Left ventricle myocardium inferior (tissue), 1 donor: Measurements from ENCODE around the gene UBTD1. TPM values are rescaled to one million over a fixed set of nuclear protein-coding genes. Genes with fewer than 3 reads are reported as not detected.

Experiments used
- DNase-seq: peaks from one replicate; pipeline ENCODE4 v3.0.0-alpha.2; 2020
- H3K27ac ChIP-seq: fragments of 200-600 bp; replicated peaks from 2 replicates; pipeline ENCODE4 v1.8.0; 2021
- H3K27me3 ChIP-seq: fragments of 200-600 bp; 2 replicates; pipeline ENCODE4 v1.8.0; 2021; ENCODE audit warnings: low read depth
- H3K36me3 ChIP-seq: fragments of 200-600 bp; 2 replicates; pipeline ENCODE4 v1.8.0; 2021
- H3K4me1 ChIP-seq: fragments of 200-600 bp; 2 replicates; pipeline ENCODE4 v1.8.0; 2021
- H3K4me3 ChIP-seq: fragments of 200-600 bp; 2 replicates; pipeline ENCODE4 v1.8.0; 2021; ENCODE audit warnings: mild to moderate bottlenecking, moderate library complexity
- H3K9me3 ChIP-seq: fragments of 200-600 bp; replicated peaks from 2 replicates; pipeline ENCODE4 v1.8.0; 2021
- intact Hi-C: fragments of 100-400 bp; cut with micrococcal nuclease; formaldehyde crosslinking; loops from one replicate; pipeline ENCODE4 v1.11.0; 2022
- total RNA-seq: library from RNA; stranded (reverse); fragmentation: NEBNext Ultra II Directional; extraction: Animal tissue kit (Norgen Biotek cat#: 25700); gene quantifications from one replicate; pipeline ENCODE4 v1.2.1, GENCODE V29; 2021
- TF ChIP-seq, protein P1 (sequence below): fragments of 200-600 bp; IDR thresholded peaks from 2 replicates; pipeline ENCODE4 v1.8.0; 2021; ENCODE audit warnings: antibody characterized with exemption, mild to moderate bottlenecking, borderline replicate concordance
- donor health status: DM: no; HTN: yes; CAD: no; lungs with severe emphysema.

UBTD1 gene
- total RNA-seq, 1 donor from 2014 or later = 17.1 TPM

DNA sequence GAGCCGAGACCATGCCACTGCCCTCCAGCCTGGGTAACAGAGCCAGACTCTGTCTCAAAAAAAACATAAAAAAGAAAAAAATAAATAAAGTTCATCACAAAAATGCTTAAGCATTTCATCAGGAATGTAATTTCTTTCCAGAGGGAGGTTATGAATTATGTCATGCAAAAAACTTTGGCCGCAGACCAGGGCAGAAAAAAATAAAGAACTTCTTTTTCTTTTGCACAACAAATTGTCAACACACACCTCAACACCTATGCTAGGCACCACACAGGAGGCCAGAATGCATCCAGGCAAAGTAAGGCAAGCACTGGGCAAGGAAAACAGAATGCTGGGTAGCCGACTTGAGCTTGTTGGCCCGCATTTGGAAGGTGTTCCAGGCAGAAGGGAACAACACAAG, 94.7 kb downstream of the UBTD1 start:
- H3K9me3 ChIP-seq = no peaks in the 10 kb centered on the region
- no peak for DNase-seq
- H3K27me3 ChIP-seq = no peaks in the 10 kb centered on the region
- H3K36me3 ChIP-seq = no peaks in the 10 kb centered on the region
- peaks cover 44% of the 10 kb centered on the region for H3K4me1 ChIP-seq
- TF ChIP-seq, protein P1, sequence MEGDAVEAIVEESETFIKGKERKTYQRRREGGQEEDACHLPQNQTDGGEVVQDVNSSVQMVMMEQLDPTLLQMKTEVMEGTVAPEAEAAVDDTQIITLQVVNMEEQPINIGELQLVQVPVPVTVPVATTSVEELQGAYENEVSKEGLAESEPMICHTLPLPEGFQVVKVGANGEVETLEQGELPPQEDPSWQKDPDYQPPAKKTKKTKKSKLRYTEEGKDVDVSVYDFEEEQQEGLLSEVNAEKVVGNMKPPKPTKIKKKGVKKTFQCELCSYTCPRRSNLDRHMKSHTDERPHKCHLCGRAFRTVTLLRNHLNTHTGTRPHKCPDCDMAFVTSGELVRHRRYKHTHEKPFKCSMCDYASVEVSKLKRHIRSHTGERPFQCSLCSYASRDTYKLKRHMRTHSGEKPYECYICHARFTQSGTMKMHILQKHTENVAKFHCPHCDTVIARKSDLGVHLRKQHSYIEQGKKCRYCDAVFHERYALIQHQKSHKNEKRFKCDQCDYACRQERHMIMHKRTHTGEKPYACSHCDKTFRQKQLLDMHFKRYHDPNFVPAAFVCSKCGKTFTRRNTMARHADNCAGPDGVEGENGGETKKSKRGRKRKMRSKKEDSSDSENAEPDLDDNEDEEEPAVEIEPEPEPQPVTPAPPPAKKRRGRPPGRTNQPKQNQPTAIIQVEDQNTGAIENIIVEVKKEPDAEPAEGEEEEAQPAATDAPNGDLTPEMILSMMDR = no peak
- peak overlapping the region; percentile 93 for H3K27ac ChIP-seq
- no peak overlapping the region for H3K4me3 ChIP-seq
- intact Hi-C loops = no loop called here

DNA sequence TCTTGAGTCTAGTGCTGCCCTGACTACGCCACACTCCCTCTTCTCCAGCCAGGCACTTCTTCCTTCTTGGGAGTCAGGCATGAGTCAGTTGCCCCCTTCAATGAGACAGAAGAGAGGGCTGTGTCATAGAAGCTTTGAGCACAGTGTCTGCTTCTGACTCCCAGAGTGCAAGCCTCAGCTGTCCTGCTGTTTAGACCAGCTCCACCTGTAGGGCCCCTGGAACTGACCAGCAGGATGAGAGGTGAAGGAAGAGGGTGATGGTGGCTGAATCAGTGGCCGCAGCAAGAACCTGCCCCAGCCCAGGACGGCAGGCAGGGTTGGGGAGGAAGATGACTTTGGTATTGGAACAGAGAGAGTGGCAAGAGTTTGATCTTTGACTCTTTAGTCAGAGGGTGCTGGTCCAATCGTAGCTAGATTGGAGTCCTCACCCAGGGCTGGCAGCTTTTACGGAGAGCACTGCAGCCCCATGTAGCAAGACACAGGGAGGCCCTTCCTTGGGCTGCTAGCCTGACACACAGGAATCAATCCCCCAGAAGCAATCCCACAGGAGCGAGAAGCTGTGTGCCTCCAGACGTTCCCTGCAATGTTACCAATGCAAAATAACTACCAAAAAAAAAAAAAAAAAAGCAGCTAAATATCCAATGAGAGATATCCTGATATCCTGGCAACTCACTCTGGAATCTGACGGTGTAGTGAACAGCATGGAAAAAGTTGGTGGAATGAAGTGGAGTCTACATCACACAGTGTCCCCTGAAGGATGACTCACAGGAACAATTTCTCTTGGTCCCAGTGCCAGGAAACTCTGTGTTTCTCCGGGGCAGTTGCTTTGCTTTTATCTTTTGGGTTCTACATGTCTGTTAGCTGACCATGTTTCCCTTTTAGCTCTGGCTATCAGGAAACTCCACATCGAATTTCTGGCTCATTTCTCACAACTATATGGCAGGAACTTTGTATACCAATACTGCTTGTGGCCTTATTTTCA, 97.7 kb downstream of the UBTD1 start:
- peak overlapping the region; percentile 93 for H3K27ac ChIP-seq
- TF ChIP-seq, protein P1 = no peak
- no peaks in the 10 kb centered on the region for H3K36me3 ChIP-seq
- H3K4me3 ChIP-seq = peak overlapping the region; percentile 4
- no peaks in the 10 kb centered on the region for H3K9me3 ChIP-seq
- DNase-seq = no peak
- peaks cover 57% of the 10 kb centered on the region for H3K4me1 ChIP-seq
- H3K27me3 ChIP-seq = no peaks in the 10 kb centered on the region
- intact Hi-C loops = no loop called here

DNA sequence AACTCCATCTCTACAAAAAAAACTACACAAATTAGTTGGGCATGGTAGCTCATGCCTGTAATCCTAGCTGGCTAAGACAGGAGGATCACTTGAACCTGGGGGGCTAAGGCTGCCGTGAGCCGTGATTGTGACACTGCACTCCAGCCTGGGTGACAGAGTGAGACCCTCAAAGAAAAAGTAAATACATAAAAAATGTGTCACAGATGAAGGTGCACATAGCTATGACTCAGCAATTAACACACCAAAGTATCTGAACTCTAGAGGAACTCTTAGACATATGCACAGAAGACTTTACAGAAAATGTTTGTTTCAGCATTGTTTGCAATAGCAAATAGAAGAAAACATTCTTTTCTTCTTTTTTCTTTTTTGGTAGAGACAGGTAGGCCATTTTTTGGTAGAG, 99.1 kb downstream of the UBTD1 start:
- TF ChIP-seq, protein P1 = no peak
- peak overlapping the region; percentile 93 for H3K27ac ChIP-seq
- intact Hi-C loops = no loop called here
- H3K9me3 ChIP-seq = no peaks in the 10 kb centered on the region
- peaks cover 66% of the 10 kb centered on the region for H3K4me1 ChIP-seq
- DNase-seq = no peak
- no peaks in the 10 kb centered on the region for H3K27me3 ChIP-seq
- no peak overlapping the region for H3K4me3 ChIP-seq
- no peaks in the 10 kb centered on the region for H3K36me3 ChIP-seq

DNA sequence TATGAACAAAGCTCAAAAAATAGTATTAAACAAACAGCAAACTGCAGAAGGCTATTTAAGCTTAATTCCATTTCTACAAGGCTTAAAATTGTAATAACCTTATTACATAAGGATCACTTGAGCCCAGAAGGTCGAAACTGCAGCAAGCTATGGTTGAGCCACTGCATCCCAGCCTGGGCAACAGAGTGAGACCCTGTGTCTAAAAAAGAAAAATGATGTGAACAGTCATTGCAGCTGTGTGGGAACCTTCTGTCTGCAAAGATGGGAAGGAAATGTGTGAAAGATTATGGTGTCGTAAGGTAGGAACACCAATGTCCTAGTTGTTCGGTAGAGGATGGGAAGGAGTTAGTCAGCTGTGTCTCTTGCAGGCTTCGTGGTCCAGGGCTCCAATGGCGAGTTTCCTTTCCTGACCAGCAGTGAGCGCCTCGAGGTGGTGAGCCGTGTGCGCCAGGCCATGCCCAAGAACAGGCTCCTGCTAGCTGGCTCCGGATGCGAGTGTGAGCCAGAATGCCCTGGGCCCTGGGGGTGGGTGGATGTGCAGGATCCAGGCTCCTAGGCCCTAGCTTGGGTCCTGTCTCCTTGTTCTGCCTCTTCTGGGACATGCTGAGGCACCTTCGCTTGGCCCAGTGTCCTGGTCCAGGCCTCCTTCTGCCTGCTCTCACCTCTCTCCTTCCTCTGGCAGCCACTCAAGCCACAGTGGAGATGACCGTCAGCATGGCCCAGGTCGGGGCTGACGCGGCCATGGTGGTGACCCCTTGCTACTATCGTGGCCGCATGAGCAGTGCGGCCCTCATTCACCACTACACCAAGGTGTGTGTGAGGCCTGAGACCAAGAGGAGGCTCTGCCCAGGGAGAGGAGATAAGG, 99.9 kb downstream of the UBTD1 start:
- no peak for DNase-seq
- Histone ChIP-seq H3K36me3 (no peaks in the 10 kb centered on the region), H3K27me3 (no peaks in the 10 kb centered on the region), H3K27ac (peak overlapping the region; percentile 93), H3K4me1 (peaks cover 58% of the 10 kb centered on the region), H3K9me3 (no peaks in the 10 kb centered on the region), H3K4me3 (no peak overlapping the region)
- TF ChIP-seq, protein P1 = no peak
- intact Hi-C loops = no loop called here

DNA sequence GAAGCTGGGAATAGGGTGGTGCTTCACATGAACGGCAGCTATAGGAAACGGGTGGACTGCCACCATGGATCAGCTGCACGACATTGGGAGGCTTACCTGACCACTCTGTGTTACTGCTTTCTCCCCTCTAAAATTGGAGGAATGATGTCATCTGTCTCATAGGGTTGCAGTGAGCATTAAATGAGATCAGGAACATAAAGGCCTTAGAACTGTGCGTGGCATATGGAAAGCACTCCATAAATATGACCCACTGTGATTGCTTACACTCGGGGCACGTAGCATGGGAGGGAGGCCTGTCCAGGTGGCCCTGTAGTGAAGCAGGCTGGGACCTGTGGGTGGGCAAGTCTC, 100.5 kb downstream of the UBTD1 start:
- H3K27ac ChIP-seq = peak overlapping the region; percentile 93
- H3K4me1 ChIP-seq = peaks cover 53% of the 10 kb centered on the region
- intact Hi-C loops = no loop called here

More for the DNA sequence above, 100.5 kb downstream of the UBTD1 start:
- Histone ChIP-seq H3K9me3 (no peaks in the 10 kb centered on the region), H3K27me3 (no peaks in the 10 kb centered on the region), H3K4me3 (no peak overlapping the region), H3K36me3 (no peaks in the 10 kb centered on the region)
- TF ChIP-seq, protein P1 = no peak
- DNase-seq = no peak
